Neural crest cell (in vitro differentiated cells): ENCODE measurements around the gene DDX17. TPM values are rescaled to one million over a fixed set of nuclear protein-coding genes. Genes with fewer than 3 reads are reported as not detected.

Experiments
- DNase-seq: peaks from one replicate; pipeline ENCODE4 v3.0.0; 2021; ENCODE audit warnings: low read depth, mixed read lengths, low spot score
- H3K27ac Mint-ChIP-seq: one replicate; pipeline ENCODE4 v1.8.0; 2021; ENCODE audit warnings: mild to moderate bottlenecking, mixed read lengths; ENCODE audit not compliant: unreplicated experiment
- H3K27me3 Mint-ChIP-seq: 2 replicates; pipeline ENCODE4 v1.8.0; 2021; ENCODE audit warnings: low read depth, mild to moderate bottlenecking, mixed read lengths
- H3K36me3 Mint-ChIP-seq: 2 replicates; pipeline ENCODE4 v1.8.0; 2021; ENCODE audit warnings: low read depth, mild to moderate bottlenecking, mixed read lengths
- H3K4me1 Mint-ChIP-seq: 2 replicates; pipeline ENCODE4 v1.8.0; 2021; ENCODE audit warnings: mixed read lengths
- H3K4me3 Mint-ChIP-seq: one replicate; pipeline ENCODE4 v1.8.0; 2021; ENCODE audit warnings: mild to moderate bottlenecking, mixed read lengths
- H3K9me3 Mint-ChIP-seq: 2 replicates; pipeline ENCODE4 v1.8.0; 2021; ENCODE audit warnings: mixed read lengths
- CTCF ChIP-seq: fragments of 200-600 bp; sonication (generic); conservative IDR thresholded peaks from 2 replicates; pipeline ENCODE4 v1.5.0; 2021; ENCODE audit warnings: antibody characterized with exemption, mild to moderate bottlenecking
- total RNA-seq: library from RNA; stranded (reverse); gene quantifications from 2 replicates; pipeline ENCODE4 v1.2.1, GENCODE V29; 2021

DDX17 gene
- total RNA-seq, 1 donor from 2014 or later: 500 TPM

GRCh38 chr22:38468443-38469305, 37.4 kb downstream of the DDX17 start:
- Mint-ChIP-seq H3K36me3 (no peaks in the 10 kb centered on the region), H3K9me3 (no peaks in the 10 kb centered on the region), H3K27me3 (peaks cover 9% of the 10 kb centered on the region), H3K4me1 (peaks cover 20% of the 10 kb centered on the region), H3K4me3 (peak overlapping the region; percentile 83), H3K27ac (no peak overlapping the region)
- no peak for DNase-seq
- TF ChIP-seq CTCF: peak; percentile 53

- Mint-ChIP-seq H3K36me3 (no peaks in the 10 kb centered on the region), H3K9me3 (no peaks in the 10 kb centered on the region), H3K4me1 (peaks cover 27% of the 10 kb centered on the region), H3K4me3 (peak within 1 kb of the TSS; percentile 84), H3K27me3 (peaks cover 9% of the 10 kb centered on the region), H3K27ac (no peak within 1 kb of the TSS)
- no peak for DNase-seq
- TF ChIP-seq CTCF: no peak
These were observed 38.1 kb downstream of the DDX17 start, which contains the start of gene KDELR3 for GRCh38 chr22:38467904-38468442. Gene KDELR3, plus strand, starts transcription at chr22:38468096. Its CDS starts 138 bp downstream, at chr22:38468234.

- DNase-seq: no peak
- H3K27ac Mint-ChIP-seq: no peak overlapping the region
- no peak for TF ChIP-seq CTCF
- no peaks in the 10 kb centered on the region for H3K36me3 Mint-ChIP-seq
- no peaks in the 10 kb centered on the region for H3K9me3 Mint-ChIP-seq
- peaks cover 28% of the 10 kb centered on the region for H3K4me1 Mint-ChIP-seq
- peaks cover 9% of the 10 kb centered on the region for H3K27me3 Mint-ChIP-seq
- peak overlapping the region; percentile 84 for H3K4me3 Mint-ChIP-seq
These were observed 38.6 kb downstream of the DDX17 start for GRCh38 chr22:38467438-38467903.

- peaks cover 16% of the 10 kb centered on the region for H3K27me3 Mint-ChIP-seq
These were observed 40.2 kb downstream of the DDX17 start for GRCh38 chr22:38465673-38466490.

More at GRCh38 chr22:38465673-38466490, 40.2 kb downstream of the DDX17 start:
- DNase-seq: no peak
- Mint-ChIP-seq H3K9me3 (no peaks in the 10 kb centered on the region), H3K36me3 (no peaks in the 10 kb centered on the region), H3K27ac (no peak overlapping the region), H3K4me1 (peaks cover 42% of the 10 kb centered on the region), H3K4me3 (peak overlapping the region; percentile 84)
- no peak for TF ChIP-seq CTCF
